Measurements from ENCODE around the gene SLC35G6. TPM values are rescaled to one million over a fixed set of nuclear protein-coding genes. Genes with fewer than 3 reads are reported as not detected.

The SLC35G6 gene
- total RNA-seq, 2 experiments from 2014 or later = not detected

DNA sequence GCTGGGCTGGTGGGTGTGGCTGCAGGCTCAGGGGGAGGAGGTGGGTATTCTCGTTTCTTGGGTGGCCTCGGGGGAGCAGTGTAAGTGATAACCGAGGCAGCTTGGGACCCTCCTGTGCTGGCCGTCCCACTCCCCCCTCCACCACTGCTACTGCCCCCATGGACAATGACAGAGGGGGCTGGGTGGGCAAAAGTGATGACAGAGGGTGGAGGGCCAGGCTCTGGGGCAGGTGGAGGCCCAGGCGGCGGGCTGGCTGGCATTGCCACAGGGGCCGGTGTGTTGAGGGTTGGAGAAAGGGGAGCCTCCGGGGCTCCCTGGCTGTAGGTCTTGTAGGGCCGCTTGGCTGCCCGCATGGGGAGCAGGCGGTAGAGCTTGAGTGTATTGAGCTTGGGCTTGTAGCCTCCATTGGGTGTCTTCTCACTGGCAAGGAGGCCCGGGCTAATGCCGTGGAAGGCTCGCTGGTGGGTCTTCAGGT is 17.8 kb upstream of the SLC35G6 start:
- no peak overlapping the region for H3K4me2 ChIP-seq (ENCODE audit: low read length)
- ChIA-PET POLR2A (interaction anchor here (0.5 kb wide), 1 partner anchor 7 kb away, joined by 4 read pairs; no protein-coding TSS in a partner anchor), CTCF (ENCODE audit: unreplicated experiment) (no interaction called here)
- no peak overlapping the region for H2AFZ ChIP-seq (ENCODE audit: low read length)
- BruUV-seq (replicated peaks) = no TSS peak
- H3K36me3 ChIP-seq (ENCODE audit: insufficient read depth, low read length) = 0 out of 2 replicates have a peak, but pooled peaks cover 3% of the 10 kb centered on the region
- H3K4me1 ChIP-seq (ENCODE audit: insufficient read depth, low read length, poor library complexity, severe bottlenecking) = peaks cover 21% of the 10 kb centered on the region
- no peak overlapping the region for H3K27ac ChIP-seq (ENCODE audit: low read depth, low read length, poor library complexity, severe bottlenecking)
- TF ChIP-seq EZH2phosphoT487 (IDR thresholded peaks at IDR 0.05; ENCODE audit: borderline replicate concordance, low read depth, low read length) = no peak
- TF ChIP-seq CTCF (conservative IDR thresholded peaks at IDR 0.05; ENCODE audit: low read length) = no peak
- H3K9me3 ChIP-seq (ENCODE audit: low read length) = no peaks in the 10 kb centered on the region
- H3K4me3 ChIP-seq (ENCODE audit: low read depth, low read length, poor library complexity, severe bottlenecking) = no peak overlapping the region
- H3K9me2 ChIP-seq (ENCODE audit: insufficient read depth, low read length) = no peaks in the 10 kb centered on the region
- intact Hi-C loops (cut with micrococcal nuclease; ENCODE audit: unreplicated experiment) = no loop called here
- no peaks in the 10 kb centered on the region for H4K20me1 ChIP-seq (ENCODE audit: insufficient read depth, low read length)
- DNase-seq (ENCODE audit: low spot score) = no peak
- H3K79me2 ChIP-seq (ENCODE audit: insufficient read depth, low read depth, low read length) = no peaks in the 10 kb centered on the region

DNA sequence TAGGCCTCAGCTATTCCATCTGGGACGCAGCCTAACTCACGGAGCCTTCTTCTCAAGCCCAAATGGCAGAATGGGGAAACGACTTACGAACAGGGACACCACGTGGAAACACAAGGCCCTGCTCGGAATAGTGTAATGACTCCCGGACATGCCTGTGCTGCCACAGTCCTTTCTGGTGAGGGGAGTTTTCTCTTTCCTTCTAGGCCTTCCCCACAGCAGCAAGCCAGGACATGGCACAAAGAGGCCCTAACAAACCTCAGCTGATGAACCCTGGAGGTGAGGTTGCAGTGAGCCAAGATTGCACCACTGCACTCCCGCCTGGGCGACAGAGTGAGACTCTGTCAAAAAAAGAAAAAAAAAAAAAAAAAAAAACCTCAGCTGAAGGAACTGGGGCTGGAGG is 17.2 kb upstream of the SLC35G6 start:
- Histone ChIP-seq H3K27ac (ENCODE audit: low read depth, low read length, poor library complexity, severe bottlenecking) (no peak overlapping the region), H3K9me3 (ENCODE audit: low read length) (no peaks in the 10 kb centered on the region), H4K20me1 (ENCODE audit: insufficient read depth, low read length) (no peaks in the 10 kb centered on the region), H3K36me3 (ENCODE audit: insufficient read depth, low read length) (no peaks in the 10 kb centered on the region), H3K79me2 (ENCODE audit: insufficient read depth, low read depth, low read length) (no peaks in the 10 kb centered on the region), H3K9me2 (ENCODE audit: insufficient read depth, low read length) (no peaks in the 10 kb centered on the region), H3K4me3 (ENCODE audit: low read depth, low read length, poor library complexity, severe bottlenecking) (no peak overlapping the region), H3K4me2 (ENCODE audit: low read length) (no peak overlapping the region), H3K4me1 (ENCODE audit: insufficient read depth, low read length, poor library complexity, severe bottlenecking) (peaks cover 21% of the 10 kb centered on the region), H2AFZ (ENCODE audit: low read length) (no peak overlapping the region)
- BruUV-seq (replicated peaks) = no TSS peak
- DNase-seq (ENCODE audit: low spot score) = no peak
- intact Hi-C loops (cut with micrococcal nuclease; ENCODE audit: unreplicated experiment) = no loop called here
- POLR2A ChIA-PET = interaction anchor here (0.5 kb wide), 1 partner anchor 8 kb away, joined by 4 read pairs; no protein-coding TSS in a partner anchor
- CTCF ChIA-PET (ENCODE audit: unreplicated experiment) = no interaction called here
- TF ChIP-seq EZH2phosphoT487 (IDR thresholded peaks at IDR 0.05; ENCODE audit: borderline replicate concordance, low read depth, low read length) (no peak), CTCF (conservative IDR thresholded peaks at IDR 0.05; ENCODE audit: low read length) (no peak)

DNA sequence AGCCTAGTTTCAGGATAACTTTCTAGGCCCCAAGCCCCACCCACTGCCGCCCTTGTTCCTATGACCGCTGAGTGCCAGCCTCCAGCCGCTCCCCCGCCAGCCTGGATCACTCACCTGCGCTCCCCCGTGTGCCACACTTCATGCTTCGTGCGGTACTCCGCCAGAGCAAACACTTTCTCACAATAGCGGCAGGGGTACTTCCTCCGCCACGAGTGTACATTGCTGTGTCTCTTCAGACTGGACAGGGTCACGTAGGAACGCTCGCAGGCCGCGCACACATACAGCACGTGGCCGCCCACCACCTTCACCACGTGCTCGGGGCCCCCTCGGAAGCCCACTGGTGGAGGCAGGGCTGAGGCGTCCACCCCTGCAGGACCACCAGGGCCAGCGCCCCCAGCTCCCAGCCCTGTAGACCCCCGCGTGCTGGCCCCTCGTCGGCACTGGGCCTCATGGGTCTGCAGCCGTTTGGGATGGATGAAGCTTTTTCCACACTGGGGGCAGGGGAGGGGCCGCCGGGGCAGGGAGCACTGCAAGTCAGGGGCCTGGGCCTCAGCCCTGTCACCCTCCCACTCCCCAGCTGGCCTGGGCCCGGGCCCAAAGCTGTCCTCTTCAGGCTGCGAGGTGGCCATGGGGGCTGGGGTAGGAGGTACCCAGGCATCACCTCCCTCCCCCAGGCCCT is 15.5 kb upstream of the SLC35G6 start:
- Histone ChIP-seq H3K27ac (ENCODE audit: low read depth, low read length, poor library complexity, severe bottlenecking) (no peak overlapping the region), H3K4me3 (ENCODE audit: low read depth, low read length, poor library complexity, severe bottlenecking) (no peak overlapping the region), H4K20me1 (ENCODE audit: insufficient read depth, low read length) (no peaks in the 10 kb centered on the region), H3K79me2 (ENCODE audit: insufficient read depth, low read depth, low read length) (no peaks in the 10 kb centered on the region), H3K9me3 (ENCODE audit: low read length) (no peaks in the 10 kb centered on the region), H2AFZ (ENCODE audit: low read length) (no peak overlapping the region), H3K4me2 (ENCODE audit: low read length) (no peak overlapping the region), H3K36me3 (ENCODE audit: insufficient read depth, low read length) (no peaks in the 10 kb centered on the region), H3K4me1 (ENCODE audit: insufficient read depth, low read length, poor library complexity, severe bottlenecking) (peaks cover 15% of the 10 kb centered on the region), H3K9me2 (ENCODE audit: insufficient read depth, low read length) (no peaks in the 10 kb centered on the region)
- DNase-seq (ENCODE audit: low spot score) = no peak
- ChIA-PET POLR2A (no interaction called here), CTCF (ENCODE audit: unreplicated experiment) (interaction anchor here (0.6 kb wide), 1 partner anchor 209 kb away, joined by 4 read pairs; no protein-coding TSS in a partner anchor)
- intact Hi-C loops (cut with micrococcal nuclease; ENCODE audit: unreplicated experiment) = no loop called here
- no peak for TF ChIP-seq EZH2phosphoT487 (IDR thresholded peaks at IDR 0.05; ENCODE audit: borderline replicate concordance, low read depth, low read length)
- TF ChIP-seq CTCF (conservative IDR thresholded peaks at IDR 0.05; ENCODE audit: low read length) = no peak
- BruUV-seq (replicated peaks) = no TSS peak
